Measurements from ENCODE around the gene EDRF1.
"Not testable (repeated sequence)": the region's sequence is repeated elsewhere in the genome, so short reads cannot be mapped to it uniquely, and the experiment has no call there.

The EDRF1 gene

DNA sequence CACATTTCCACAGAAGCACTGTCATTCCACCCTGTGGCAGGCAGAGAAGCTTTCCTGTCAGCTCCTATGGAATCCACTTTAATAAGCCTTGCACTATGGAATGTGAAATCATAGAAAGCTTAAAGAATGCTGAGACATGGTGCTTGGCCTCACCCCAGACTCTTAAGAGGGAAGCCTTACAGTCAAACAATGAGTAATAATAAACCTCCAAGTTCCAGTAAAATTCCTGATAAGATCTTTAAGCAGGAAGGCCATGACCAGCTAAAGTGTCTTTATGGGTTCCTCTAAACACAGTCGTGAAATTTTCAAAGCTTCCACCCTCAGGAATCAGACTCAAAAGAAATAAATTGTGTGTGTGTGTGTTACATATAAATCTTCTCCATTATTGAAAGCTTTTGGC lies 24.6 kb upstream of the EDRF1 start:
- H3K4me3 ChIP-seq (ENCODE audit: low read depth, low read length): no peak overlapping the region
- peak; percentile 67 for DNase-seq (ENCODE audit: low read depth)
- TF ChIP-seq, protein P1, sequence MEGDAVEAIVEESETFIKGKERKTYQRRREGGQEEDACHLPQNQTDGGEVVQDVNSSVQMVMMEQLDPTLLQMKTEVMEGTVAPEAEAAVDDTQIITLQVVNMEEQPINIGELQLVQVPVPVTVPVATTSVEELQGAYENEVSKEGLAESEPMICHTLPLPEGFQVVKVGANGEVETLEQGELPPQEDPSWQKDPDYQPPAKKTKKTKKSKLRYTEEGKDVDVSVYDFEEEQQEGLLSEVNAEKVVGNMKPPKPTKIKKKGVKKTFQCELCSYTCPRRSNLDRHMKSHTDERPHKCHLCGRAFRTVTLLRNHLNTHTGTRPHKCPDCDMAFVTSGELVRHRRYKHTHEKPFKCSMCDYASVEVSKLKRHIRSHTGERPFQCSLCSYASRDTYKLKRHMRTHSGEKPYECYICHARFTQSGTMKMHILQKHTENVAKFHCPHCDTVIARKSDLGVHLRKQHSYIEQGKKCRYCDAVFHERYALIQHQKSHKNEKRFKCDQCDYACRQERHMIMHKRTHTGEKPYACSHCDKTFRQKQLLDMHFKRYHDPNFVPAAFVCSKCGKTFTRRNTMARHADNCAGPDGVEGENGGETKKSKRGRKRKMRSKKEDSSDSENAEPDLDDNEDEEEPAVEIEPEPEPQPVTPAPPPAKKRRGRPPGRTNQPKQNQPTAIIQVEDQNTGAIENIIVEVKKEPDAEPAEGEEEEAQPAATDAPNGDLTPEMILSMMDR (conservative IDR thresholded peaks at IDR 0.05; ENCODE audit: low read depth, low read length): no peak

GRCh38 chr10:125696884-125697283 lies 22.6 kb upstream of the EDRF1 start:
- not testable (repeated sequence) for DNase-seq (ENCODE audit: low read depth); H3K4me3 ChIP-seq (ENCODE audit: low read depth, low read length)

DNA sequence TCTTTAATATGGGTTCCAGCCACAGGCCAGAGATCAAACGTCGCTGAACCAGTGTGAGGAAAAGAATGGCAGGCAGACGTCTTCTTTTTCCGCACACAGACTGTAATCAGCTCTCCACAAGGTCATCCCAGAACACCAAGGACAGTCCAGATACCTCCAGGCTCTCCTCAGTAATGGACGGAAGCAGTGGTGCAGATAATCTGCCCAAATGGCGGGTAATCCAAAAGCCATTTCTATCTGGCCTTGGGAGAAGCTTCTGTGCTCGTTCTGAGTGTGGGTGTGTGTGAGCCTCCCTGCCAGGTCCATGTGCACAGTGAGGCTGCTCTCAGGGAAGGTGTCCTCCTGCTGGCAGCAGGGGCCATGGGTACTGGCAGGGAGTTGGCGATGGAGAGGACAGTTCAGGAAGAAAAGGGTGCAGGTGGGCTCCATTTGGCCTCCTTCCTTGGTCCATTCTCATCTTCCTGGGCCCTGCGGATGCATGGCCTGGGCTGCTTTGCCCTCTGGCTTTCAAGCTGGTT lies 21.0 kb upstream of the EDRF1 start:
- no peak overlapping the region for H3K4me3 ChIP-seq (ENCODE audit: low read depth, low read length)
- no peak for DNase-seq (ENCODE audit: low read depth)
- TF ChIP-seq, protein P1 (conservative IDR thresholded peaks at IDR 0.05; ENCODE audit: low read depth, low read length): peak; percentile 17

GRCh38 chr10:125699562-125700143 lies 19.9 kb upstream of the EDRF1 start:
- TF ChIP-seq, protein P1 (conservative IDR thresholded peaks at IDR 0.05; ENCODE audit: low read depth, low read length): no peak
- H3K4me3 ChIP-seq (ENCODE audit: low read depth, low read length): no peak overlapping the region
- DNase-seq (ENCODE audit: low read depth): no peak

- peak; percentile 71 for DNase-seq (ENCODE audit: low read depth)
- TF ChIP-seq, protein P1 (conservative IDR thresholded peaks at IDR 0.05; ENCODE audit: low read depth, low read length): no peak
- no peak overlapping the region for H3K4me3 ChIP-seq (ENCODE audit: low read depth, low read length)
These were observed 19.1 kb upstream of the EDRF1 start for GRCh38 chr10:125700355-125700911.

GRCh38 chr10:125707541-125708468 lies 11.7 kb upstream of the EDRF1 start:
- TF ChIP-seq, protein P1 (conservative IDR thresholded peaks at IDR 0.05; ENCODE audit: low read depth, low read length): no peak
- peak; percentile 27 for DNase-seq (ENCODE audit: low read depth)
- no peak overlapping the region for H3K4me3 ChIP-seq (ENCODE audit: low read depth, low read length)

GRCh38 chr10:125708971-125709503 lies 10.5 kb upstream of the EDRF1 start:
- no peak overlapping the region for H3K4me3 ChIP-seq (ENCODE audit: low read depth, low read length)
- TF ChIP-seq, protein P1 (conservative IDR thresholded peaks at IDR 0.05; ENCODE audit: low read depth, low read length): no peak
- peak; percentile 2 for DNase-seq (ENCODE audit: low read depth)

Measured in choroid plexus epithelial cell (primary cell).